Fibroblast of skin of left biceps (primary cell): ENCODE results near the gene PLD6.
"Not testable (repeated sequence)": the region's sequence is repeated elsewhere in the genome, so short reads cannot be mapped to it uniquely, and the experiment has no call there.

Experiments used
- DNase-seq, 2 experiments: peaks; one replicate each; pipeline ENCODE4 v3.0.0-alpha.2; 2013; ENCODE audit warnings: low read depth in 2 of 2

Gene PLD6

DNA sequence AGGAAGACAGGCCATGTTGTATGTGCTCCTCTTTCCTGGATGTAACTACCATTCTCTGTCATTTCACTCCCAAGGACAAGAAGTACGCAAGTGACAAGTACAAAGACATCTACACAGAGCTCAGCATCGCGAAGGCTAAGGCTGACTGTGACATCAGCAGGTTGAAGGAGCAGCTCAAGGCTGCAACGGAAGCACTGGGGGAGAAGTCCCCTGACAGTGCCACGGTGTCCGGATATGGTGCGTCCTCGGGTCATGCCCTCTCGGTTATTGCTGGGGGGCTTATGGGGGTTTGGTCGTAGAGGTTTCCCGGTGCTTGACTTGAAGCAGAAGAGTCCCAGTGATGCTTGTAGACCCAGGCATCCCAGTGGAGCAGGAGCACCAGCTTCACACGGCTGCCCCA is 29.0 kb downstream of the PLD6 start:
- no peak for DNase-seq

DNA sequence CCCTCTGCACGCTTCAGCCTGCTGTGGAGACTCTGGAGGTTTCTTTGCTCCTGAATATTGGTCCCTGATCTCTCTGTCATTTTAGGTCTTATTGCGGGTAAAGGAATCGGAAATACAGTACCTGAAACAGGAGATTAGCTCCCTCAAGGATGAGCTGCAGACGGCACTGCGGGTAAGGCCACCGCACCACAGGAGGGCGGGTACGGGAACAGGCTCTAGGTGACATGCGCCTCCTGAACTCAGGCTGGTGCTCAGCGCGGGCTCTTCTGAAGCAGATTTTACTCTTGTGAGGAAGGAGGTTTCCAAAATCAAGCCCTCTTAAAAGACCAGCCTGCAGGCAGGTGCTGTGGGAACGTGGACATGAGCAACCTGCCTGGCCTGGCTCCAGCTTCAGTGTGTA is 29.8 kb downstream of the PLD6 start:
- no peak for DNase-seq

DNA sequence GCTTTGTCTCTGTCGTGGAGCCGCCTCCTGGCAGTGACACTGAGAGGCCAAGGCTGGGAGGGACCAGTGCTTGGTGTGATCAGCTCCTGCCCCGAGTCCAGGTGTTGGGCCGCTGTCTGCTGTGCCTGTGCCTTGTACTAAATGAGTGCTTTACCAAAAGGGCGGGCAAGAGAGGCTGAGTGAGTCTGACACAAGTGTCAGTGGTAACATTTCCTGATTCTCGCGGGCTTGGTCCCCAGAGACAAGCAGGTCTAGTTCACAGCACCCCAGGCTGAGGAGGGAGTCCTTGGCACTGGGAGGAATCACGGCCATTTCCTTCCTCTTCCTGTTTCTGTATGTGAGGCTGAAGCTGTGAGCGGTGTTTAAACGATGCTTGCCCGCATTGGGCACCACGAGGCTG is 30.2 kb downstream of the PLD6 start:
- no peak for DNase-seq

DNA sequence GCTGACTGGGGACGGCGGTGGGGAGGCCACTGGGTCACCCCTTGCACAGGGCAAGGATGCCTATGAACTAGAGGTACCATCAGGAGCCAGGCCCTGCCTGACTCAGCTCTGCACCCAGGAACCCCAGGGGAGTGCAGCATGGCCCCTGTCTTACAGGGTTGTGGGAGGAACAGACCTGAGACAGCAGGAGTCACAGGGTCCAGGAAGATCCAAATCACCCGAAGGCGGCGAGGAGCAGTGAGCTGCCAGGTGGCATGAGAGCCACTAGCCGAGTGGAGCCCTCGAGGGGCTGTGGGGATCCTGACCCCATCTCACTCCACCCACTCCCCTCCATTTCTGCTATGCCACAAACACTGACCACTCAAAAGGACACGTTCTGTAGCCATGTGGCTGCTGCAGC is 30.8 kb downstream of the PLD6 start:
- DNase-seq = no peak

DNA sequence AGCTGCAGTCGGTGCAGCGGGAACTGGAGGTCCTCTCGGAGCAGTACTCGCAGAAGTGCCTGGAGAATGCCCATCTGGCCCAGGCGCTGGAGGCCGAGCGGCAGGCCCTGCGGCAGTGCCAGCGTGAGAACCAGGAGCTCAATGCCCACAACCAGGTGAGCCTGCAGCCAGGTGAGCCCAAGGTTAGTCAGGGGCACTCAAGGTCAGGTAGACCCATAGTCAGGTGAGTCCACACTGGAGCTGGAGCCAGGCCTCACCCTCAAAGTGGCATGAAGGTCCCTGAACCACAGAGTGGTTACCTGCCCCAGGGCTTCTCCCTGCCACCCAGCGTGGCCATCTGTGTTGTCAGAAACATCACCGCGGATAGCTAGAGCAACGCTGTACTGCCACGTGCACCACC is 32.2 kb downstream of the PLD6 start:
- no peak for DNase-seq

DNA sequence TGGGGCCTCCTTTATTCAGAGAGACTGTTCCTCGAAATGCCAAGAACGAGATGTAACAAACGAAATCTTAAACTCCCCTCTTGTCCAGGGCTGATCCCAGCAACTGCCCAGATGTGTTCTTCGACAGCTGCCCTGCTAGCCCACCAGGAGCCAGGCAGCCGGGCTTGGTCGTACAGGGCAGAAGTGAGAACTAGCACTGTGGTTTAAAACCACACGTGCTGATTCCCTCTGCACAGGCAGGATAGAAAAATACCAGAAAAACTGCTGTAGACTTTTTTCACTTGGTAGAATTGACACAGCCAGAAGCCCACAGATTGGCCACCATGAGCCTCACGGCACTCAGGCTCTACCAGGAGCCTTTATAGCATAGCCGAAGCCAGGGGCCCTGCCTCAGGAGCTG is 33.1 kb downstream of the PLD6 start:
- no peak for DNase-seq

DNA sequence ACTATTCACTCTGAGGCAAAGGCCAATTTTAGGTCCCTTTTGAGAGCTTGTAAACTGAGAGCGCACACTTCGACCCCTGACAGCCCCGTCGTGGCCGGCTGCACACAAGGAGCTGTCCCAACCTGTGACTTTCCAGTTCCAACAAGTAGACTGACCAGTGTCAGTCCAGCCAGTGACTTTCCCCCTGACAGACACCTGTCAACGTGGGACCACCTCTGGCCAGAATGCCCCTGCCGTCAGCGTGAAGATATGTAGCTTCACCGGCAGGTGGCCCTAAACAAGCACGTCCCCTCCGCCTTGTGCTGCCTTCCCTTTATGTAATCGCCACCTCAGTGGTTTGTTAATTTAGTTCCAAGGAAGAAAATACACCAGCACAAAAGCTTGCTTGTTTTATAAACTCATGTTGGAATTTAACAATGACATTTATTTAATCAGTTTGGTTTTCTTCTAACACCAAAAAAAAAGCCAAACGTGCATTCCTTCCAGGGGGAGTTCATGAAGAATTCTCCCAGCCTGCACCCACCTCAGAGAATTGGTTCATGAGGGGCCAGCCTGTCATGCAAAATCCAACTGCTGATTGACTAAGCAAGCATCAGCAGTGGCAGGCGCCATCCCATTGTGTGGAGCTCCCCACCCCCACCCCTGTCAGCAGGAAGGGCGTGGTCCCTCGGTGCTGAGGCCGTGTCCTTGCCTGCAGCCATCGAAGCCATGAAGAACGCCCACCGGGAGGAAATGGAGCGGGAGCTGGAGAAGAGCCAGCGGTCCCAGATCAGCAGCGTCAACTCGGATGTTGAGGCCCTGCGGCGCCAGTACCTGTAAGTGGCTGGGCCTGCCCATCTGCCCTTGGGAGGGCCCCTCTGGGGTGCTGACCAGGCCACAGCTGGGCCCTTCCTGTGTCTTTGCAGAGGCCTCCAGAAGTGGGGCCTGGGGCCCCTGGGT is 33.9 kb downstream of the PLD6 start:
- no peak for DNase-seq

DNA sequence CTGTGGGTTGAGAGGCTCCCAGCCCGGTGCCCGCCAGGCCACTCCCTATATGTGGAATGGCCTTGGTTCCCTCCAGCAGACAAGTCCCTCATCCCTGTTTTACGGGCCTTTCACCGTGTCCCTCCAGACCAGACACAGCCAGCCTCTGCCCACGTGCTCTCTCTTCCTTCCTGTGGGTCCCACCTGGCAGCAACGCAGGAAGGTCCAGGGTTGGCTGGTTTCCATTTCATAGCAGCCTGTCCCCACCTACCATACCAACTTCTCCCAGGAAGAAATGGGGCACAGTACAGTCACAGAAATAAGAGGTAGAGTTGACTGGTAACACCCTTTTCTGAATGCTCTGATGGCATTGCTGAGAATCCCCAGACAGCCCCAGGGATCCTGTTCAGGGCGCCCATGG is 34.9 kb downstream of the PLD6 start:
- no peak for DNase-seq

DNA sequence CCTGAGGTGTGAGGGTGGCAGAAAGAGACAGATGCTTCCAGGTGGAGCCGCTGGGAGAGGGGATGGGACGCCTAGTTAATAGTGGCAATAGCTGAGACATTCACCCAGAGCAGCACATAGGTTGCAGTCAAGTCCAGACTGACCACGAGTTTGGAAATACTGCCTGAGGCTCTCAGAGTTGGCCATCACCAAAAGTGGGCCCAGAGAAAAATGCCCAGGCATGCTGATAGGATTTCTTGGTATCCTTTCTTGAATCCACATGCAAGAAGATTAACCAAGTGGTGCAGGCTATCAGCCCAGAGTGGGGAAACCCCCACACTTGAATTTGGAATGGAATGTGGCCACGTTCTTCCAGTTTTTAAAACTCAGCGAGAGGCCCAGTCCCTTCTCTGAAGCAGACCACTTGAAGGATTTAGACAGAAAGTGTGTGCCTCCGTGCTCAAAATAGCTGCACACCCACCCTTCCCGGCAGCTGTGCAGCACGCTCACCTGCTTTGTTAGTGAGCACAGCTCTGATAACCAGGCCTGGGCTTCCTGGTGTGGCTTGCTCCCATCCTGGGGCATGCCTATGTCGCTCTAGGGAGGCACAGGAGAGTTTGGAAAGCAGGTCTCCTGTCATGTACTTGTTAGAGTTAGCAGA is 35.7 kb downstream of the PLD6 start:
- no peak for DNase-seq

DNA sequence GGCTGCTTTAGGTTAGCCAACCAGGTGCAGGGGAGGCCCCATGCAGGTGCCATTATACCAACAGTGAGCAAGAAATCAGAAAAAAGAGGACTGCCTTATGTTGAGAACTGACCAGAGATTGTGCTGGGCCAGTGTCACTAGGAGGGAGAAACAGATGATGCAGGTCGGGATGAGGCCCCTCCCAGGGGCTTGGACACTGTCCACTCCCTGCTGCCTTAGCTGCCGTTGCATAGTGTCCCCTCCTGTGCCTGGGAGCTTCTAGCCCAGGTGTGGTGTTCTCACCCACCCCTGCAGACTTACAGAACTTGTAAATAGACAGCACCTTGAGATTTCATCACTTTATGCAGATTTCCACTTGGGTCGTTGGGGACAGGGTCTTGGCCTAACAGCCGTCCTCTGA is 36.7 kb downstream of the PLD6 start:
- no peak for DNase-seq

DNA sequence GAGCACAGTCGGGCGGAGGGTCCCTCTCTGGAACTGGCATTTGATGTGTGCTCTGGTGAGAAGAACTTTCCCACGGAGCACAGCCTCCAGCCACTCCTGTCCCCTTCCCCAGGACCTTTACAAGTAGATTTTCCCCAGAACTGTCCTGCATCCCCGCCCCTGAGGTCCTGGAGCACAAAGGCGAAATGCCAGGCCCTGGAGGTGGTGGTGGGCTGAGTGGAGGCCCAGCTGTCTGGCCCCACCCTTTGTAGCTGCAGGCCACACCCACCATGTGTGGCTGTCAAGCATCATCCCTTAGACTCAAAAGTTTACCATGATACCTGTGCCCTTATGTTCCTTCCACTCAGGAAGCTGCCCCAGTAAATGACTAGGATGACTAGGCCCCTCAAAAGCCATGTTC is 37.7 kb downstream of the PLD6 start:
- DNase-seq = no peak

DNA sequence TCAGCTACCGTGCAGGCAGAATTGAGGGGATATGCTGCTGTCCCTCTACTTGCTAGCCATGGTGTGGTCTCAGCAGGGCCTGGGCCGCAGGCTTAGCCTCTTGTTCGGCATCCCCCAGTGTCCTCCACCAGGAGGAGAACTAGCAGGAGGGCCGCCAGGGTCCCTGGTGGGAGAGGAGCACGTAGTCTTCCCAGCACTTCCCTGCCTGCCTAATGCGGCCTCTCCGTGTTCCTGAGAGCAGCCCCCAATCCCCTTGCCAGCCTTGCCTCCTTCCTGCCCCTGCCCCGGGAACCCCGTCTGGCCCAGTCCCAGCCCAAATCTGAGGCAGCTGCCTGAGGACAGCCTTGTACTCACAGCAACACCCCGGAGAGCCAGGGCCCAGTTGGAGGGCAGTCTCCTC is 38.1 kb downstream of the PLD6 start:
- no peak for DNase-seq

DNA sequence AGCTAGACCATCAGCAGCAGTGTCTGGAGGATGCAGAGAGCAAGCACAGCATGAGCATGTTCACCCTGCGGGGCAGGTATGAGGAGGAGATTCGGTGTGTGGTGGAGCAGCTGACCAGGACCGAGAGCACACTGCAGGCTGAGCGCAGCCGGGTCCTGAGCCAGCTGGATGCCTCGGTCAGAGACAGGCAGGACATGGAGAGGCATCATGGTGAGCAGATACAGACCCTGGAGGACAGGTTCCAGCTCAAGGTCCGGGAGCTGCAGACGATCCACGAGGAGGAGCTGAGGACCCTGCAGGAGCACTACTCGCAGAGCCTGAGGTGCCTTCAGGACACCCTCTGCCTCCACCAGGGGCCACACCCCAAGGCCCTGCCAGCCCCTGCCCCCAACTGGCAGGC is 38.8 kb downstream of the PLD6 start:
- DNase-seq = no peak

DNA sequence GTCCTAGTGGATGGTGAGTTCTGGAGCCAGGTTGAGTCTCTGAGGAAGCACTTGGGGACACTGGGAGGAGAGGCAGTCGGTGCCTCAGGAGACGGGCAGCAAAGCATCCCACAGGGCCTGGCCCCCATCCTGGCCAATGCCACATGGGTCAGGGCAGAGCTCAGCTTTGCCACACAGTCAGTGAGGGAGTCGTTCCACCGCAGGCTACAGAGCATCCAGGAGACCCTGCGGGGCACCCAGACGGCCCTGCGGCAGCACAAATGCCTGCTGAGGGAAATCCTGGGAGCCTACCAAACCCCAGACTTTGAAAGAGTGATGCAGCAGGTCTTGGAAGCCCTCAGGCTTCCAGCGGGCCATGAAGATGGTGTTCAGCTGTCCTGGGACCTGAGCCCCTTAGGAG is 39.7 kb downstream of the PLD6 start:
- DNase-seq = no peak

DNA sequence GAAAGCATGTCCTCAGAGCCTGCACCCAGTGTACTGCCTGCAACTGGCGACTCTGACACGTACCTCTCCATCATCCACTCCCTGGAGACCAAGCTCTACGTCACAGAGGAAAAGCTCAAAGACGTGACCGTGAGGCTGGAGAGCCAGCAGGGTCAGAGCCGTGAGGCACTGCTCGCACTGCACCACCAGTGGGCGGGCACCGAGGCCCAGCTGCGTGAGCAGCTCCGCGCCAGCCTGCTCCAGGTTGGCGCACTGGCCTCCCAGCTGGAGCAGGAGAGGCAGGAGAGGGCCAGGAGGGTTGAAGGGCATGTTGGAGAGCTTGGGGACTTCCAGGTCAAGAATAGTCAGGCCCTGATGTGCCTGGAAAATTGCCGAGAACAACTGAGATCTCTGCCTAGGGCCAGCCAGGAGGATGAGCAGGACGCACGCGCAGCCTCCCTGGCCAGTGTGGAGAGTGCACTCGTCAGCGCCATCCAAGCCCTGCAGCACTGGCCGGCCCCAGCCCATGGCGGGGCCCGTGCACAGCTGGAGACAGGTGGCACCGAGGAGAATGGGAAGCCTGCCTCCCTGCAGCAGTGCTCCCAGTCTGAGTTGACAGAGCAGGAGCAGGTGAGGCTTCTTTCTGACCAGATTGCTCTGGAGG is 40.3 kb downstream of the PLD6 start:
- DNase-seq = no peak

DNA sequence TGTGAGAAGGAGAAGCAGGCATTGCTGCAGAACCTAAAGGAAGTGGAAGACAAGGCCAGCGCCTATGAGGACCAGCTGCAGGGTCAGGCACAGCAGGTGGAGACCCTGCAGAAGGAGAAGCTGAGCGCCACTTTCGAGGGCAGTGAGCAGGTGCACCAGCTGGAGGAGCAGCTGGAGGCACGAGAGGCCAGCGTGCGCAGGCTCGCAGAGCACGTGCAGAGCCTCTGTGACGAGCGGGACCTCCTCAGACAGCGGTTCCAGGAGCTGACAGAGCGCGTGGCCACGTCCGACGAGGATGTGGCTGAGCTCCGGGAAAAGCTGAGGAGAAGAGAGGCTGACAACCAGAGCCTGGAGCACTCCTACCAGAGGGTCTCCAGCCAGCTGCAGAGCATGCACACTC is 41.5 kb downstream of the PLD6 start:
- DNase-seq = no peak

DNA sequence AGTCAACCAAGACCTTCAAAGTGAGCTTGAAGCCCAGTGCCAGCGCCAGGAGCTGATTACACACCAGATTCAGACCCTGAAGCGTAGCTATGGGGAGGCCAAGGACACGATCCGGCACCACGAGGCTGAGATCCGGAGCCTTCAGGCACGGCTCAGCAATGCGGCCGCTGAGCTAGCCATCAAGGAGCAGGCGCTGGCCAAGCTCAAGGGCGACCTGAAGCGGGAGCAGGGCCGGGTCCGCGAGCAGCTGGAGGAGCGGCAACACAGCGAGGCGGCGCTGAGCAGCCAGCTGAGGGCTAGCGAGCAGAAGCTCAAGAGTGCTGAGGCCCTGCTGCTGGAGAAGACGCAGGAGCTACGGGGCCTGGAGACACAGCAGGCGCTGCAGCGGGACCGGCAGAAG is 42.0 kb downstream of the PLD6 start:
- no peak for DNase-seq

DNA sequence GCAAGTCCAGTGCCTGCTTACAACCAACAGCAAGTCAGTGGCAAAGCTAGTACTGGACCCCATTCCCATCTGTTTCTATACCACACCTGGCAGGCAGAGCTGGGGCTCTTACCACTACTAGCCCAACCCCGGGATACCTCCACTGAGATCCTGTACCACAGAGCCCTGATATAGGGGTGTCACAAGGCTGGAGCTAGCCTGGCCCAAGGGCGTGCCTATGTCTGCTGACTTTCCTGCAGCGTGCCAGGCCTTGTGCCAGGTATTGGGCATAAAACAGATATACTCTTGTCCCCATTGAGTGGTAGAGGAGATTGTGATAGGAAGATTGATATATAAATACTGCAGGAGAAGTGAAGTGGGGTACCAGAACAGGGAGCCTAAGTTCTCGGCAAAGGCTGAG is 44.4 kb downstream of the PLD6 start:
- no peak for DNase-seq

DNA sequence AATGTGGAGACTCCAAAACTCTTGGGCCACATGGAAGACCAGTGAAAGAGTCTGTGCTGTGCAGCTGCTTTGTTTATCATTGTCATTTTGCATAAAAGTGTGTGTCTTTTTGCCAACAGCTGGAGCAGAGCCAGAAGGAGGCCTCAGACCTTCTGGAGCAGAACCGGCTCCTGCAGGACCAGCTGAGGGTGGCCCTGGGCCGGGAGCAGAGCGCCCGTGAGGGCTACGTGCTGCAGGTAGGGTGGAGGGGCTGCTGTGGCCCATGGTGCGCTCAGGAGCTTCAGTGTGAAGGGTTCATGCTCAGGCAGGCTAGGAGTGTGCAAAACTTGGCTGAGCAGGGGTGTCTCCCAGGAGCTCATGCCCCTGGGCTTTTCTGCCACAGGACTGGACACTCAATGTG is 45.0 kb downstream of the PLD6 start:
- DNase-seq = no peak

DNA sequence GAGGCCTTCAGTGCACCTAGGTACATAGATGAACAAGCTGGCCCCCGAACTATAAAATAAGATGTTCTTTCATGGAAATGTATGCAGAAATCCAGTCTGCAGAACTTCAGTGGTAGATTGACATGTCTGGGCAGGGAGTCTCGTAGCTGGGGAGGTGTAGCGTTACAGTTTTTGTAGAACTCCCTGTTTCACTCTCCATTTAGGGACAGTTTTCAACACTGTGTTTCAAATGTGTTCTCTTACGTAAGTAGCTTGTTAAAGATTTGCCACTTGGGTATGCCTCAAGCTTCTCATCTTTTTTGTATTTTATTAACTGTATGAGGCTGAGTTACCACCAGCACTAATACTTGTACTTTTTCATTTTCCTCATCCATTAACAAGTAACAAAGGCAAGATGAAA is 46.6 kb downstream of the PLD6 start:
- DNase-seq = no peak

DNA sequence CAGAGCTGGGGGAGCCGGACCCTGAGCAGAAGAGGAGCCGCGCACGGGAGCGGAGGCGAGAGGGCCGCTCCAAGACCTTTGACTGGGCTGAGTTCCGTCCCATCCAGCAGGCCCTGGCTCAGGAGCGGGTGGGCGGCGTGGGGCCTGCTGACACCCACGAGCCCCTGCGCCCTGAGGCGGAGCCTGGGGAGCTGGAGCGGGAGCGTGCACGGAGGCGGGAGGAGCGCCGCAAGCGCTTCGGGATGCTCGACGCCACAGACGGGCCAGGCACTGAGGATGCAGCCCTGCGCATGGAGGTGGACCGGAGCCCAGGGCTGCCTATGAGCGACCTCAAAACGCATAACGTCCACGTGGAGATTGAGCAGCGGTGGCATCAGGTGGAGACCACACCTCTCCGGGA is 47.6 kb downstream of the PLD6 start:
- DNase-seq = not testable (repeated sequence)

DNA sequence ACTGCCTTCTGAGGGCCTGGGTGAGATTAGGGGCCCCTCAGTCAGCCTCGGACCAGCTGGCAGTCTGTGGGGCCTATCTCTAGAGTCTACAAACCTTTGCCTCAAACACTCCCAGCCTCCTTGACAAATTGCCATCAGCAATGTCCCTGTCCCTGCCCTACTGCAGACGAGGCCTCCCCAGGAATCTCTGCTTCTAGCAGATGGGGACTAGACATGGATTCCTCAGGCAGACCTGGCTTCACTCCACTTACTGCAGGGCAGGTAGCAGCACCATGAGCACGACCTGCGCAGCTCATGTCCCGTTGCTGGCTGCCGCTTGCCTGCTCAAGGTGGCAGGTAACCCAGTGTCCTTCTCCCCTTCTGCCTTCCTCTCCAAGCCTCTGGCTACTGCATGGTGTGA is 49.1 kb downstream of the PLD6 start:
- no peak for DNase-seq

DNA sequence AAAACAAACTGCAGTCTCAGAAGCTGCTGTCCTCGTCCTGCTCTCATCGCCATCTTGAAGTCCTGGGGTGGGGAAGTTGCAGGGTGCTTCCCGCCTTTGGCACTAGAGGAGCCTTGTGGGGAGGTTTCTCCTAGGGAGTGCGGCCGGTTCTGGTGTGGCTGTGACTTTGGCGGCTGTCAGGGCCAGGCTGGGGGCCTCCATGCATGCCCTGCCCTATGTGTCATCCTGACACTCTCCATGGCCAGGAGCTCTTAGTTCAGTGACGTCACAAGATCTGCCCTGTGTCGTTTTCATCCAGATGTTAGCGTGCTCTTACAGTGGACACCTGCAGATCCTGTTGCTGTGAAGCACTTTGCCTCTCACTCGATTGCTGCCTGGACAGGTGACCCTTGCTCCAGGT is 49.6 kb downstream of the PLD6 start:
- no peak for DNase-seq
